ENCODE data around the gene EYS.
A peak's percentile ranks its signal among the peaks of the same experiment; 100 is the strongest.

The EYS gene

GRCh38 chr6:63926258-63926780 lies 1780.7 kb downstream of the EYS start:
- Histone ChIP-seq H3K79me2 (no peaks in the 10 kb centered on the region), H3K9me3 (ENCODE audit: control insufficient read depth, low read length) (no peaks in the 10 kb centered on the region), H3K27ac (no peak overlapping the region), H3K36me3 (ENCODE audit: control insufficient read depth, insufficient read depth, low read length) (no peaks in the 10 kb centered on the region), H3K4me3 (ENCODE audit: low read depth, low read length) (no peak overlapping the region), H3K4me2 (ENCODE audit: low read length) (no peak overlapping the region), H2AFZ (no peak overlapping the region), H3K9ac (no peak overlapping the region), H3K4me1 (no peaks in the 10 kb centered on the region), H3K27me3 (ENCODE audit: control insufficient read depth, insufficient read depth, low read length) (no peaks in the 10 kb centered on the region)
- TF ChIP-seq CTCF (IDR thresholded peaks at IDR 0.05), result no peak

- Histone ChIP-seq H3K36me3 (ENCODE audit: control insufficient read depth, insufficient read depth, low read length) (no peaks in the 10 kb centered on the region), H2AFZ (no peak overlapping the region), H3K9me3 (ENCODE audit: control insufficient read depth, low read length) (no peaks in the 10 kb centered on the region), H3K27ac (no peak overlapping the region), H3K79me2 (no peaks in the 10 kb centered on the region), H3K9ac (no peak overlapping the region), H3K27me3 (ENCODE audit: control insufficient read depth, insufficient read depth, low read length) (no peaks in the 10 kb centered on the region), H3K4me3 (ENCODE audit: low read depth, low read length) (no peak overlapping the region), H3K4me1 (no peaks in the 10 kb centered on the region), H3K4me2 (ENCODE audit: low read length) (no peak overlapping the region)
- peak; percentile 44 for TF ChIP-seq CTCF (IDR thresholded peaks at IDR 0.05)
Measured at GRCh38 chr6:63923139-63923739, 1783.8 kb downstream of the EYS start.

GRCh38 chr6:63919556-63920110 lies 1787.4 kb downstream of the EYS start:
- no peak overlapping the region for H3K9ac ChIP-seq
- H3K27ac ChIP-seq, result no peak overlapping the region
- H3K9me3 ChIP-seq (ENCODE audit: control insufficient read depth, low read length), result no peaks in the 10 kb centered on the region
- TF ChIP-seq CTCF (IDR thresholded peaks at IDR 0.05), result no peak
- H3K27me3 ChIP-seq (ENCODE audit: control insufficient read depth, insufficient read depth, low read length), result no peaks in the 10 kb centered on the region
- H3K79me2 ChIP-seq, result no peaks in the 10 kb centered on the region
- no peak overlapping the region for H3K4me2 ChIP-seq (ENCODE audit: low read length)
- H3K4me3 ChIP-seq (ENCODE audit: low read depth, low read length), result no peak overlapping the region
- no peaks in the 10 kb centered on the region for H3K36me3 ChIP-seq (ENCODE audit: control insufficient read depth, insufficient read depth, low read length)
- no peaks in the 10 kb centered on the region for H3K4me1 ChIP-seq
- H2AFZ ChIP-seq, result no peak overlapping the region

- Histone ChIP-seq H3K4me3 (ENCODE audit: low read depth, low read length) (no peak overlapping the region), H3K9me3 (ENCODE audit: control insufficient read depth, low read length) (no peaks in the 10 kb centered on the region), H3K79me2 (no peaks in the 10 kb centered on the region), H2AFZ (no peak overlapping the region), H3K4me1 (no peaks in the 10 kb centered on the region), H3K4me2 (ENCODE audit: low read length) (no peak overlapping the region), H3K27me3 (ENCODE audit: control insufficient read depth, insufficient read depth, low read length) (no peaks in the 10 kb centered on the region), H3K27ac (no peak overlapping the region), H3K9ac (no peak overlapping the region), H3K36me3 (ENCODE audit: control insufficient read depth, insufficient read depth, low read length) (no peaks in the 10 kb centered on the region)
- TF ChIP-seq CTCF (IDR thresholded peaks at IDR 0.05), result no peak
Measured at GRCh38 chr6:63912887-63913286, 1794.1 kb downstream of the EYS start.

Measured in parathyroid adenoma (tissue), 2 donors.